ENCODE data around the gene C5orf58.

- TF ChIP-seq CTCF (tag by site-specific recombination; IDR thresholded peaks at IDR 0.05) (no peak), ZNF561 (tag by site-specific recombination; IDR thresholded peaks at IDR 0.05; ENCODE audit: borderline replicate concordance) (no peak), ZNF660 (tag by site-specific recombination; IDR thresholded peaks at IDR 0.05) (no peak)
Observed at GRCh38 chr5:170280011-170280493, 47.3 kb downstream of the C5orf58 start.
